Retinal pigment epithelial cell (primary cell): ENCODE measurements around the gene NDUFS7.

Experiments
- DNase-seq: peaks from one replicate; pipeline ENCODE4 v3.0.0-alpha.2; 2010; ENCODE audit warnings: low read depth
- H3K4me3 ChIP-seq: 2 replicates; pipeline ENCODE4 v1.5.1; 2011; ENCODE audit warnings: mild to moderate bottlenecking, low read length, control low read depth, moderate library complexity
- CTCF ChIP-seq: conservative IDR thresholded peaks from 2 replicates; pipeline ENCODE4 v1.5.1; 2011; ENCODE audit warnings: low read depth, low read length, control low read depth, inconsistent platforms

NDUFS7 gene

GRCh38 chr19:1365319-1366269, 18.1 kb upstream of the NDUFS7 start:
- DNase-seq = no peak
- TF ChIP-seq CTCF = peak; percentile 14
- H3K4me3 ChIP-seq = no peak overlapping the region

DNA sequence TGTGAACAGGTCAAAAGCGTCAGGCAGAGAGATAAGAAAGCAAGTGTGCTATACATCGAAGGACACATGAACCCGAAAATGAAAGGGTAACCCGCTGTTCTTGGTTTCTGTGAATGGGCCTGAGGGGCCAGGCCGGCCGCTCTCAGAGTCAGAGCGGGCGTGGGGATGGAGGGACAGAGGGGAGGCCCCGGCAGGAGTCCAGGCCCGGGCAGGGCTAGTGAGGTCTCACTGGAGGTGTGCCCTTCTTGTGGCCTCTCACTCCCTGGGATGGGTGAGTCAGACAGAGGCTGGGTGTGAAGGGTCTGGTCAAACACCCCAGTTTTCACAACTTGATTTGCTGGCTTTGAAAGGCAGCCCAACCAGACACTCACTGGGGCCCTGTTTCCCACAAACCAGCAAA, 17.4 kb upstream of the NDUFS7 start:
- DNase-seq = no peak
- no peak for TF ChIP-seq CTCF
- H3K4me3 ChIP-seq = no peak overlapping the region

GRCh38 chr19:1366899-1367870, 16.5 kb upstream of the NDUFS7 start:
- no peak for TF ChIP-seq CTCF
- no peak overlapping the region for H3K4me3 ChIP-seq
- no peak for DNase-seq

- DNase-seq = no peak
- no peak overlapping the region for H3K4me3 ChIP-seq
- TF ChIP-seq CTCF = no peak
Observed at GRCh38 chr19:1369214-1369805, 14.4 kb upstream of the NDUFS7 start.

GRCh38 chr19:1370579-1371361, 12.9 kb upstream of the NDUFS7 start:
- H3K4me3 ChIP-seq = no peak overlapping the region
- TF ChIP-seq CTCF = no peak
- DNase-seq = no peak

- no peak for DNase-seq
- H3K4me3 ChIP-seq = no peak overlapping the region
- no peak for TF ChIP-seq CTCF
Observed at GRCh38 chr19:1373042-1373533, 10.6 kb upstream of the NDUFS7 start.
